Pulmonary artery endothelial cell (primary cell): ENCODE measurements around the gene TANGO2. TPM values are rescaled to one million over a fixed set of nuclear protein-coding genes. Genes with fewer than 3 reads are reported as not detected.

Source experiments
- DNase-seq: peaks from one replicate; pipeline ENCODE4 v3.0.0-alpha.2; 2011; ENCODE audit warnings: low read depth, low spot score
- total RNA-seq: library from RNA; depleted of rRNA; stranded (reverse); fragments of >200 nt; gene quantifications from 2 replicates; pipeline ENCODE4 v1.2.3, GENCODE V29; 2014

Gene TANGO2
- total RNA-seq, 1 donor from 2014 or later = 36.4 TPM

DNA sequence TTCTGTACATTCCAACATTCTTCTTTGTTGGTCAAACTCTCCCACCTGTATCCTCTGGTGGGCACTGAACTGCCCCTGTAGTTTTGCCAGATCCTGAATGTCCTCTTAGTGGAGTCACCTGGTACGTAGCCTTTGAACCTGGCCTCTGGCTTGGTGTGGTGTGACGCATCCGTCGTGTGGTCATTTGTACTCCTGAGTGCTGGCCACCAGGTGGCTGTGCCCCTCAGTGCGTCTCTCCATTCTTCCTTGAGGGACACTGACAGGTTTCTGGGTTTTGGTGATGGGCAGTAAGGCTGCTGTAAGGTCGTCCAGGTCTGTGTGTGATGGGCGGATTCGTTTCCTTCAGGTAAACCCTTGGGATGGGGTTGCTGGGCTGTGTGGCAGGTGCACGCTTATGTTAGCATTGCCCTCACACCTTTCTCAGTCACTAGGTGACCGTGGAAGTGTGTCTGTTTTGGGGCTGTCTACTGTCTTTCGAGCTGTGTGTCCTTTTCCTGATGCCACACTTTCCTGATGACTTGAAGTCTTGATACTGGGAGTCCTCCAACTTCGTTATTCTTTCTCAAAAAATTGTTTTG lies 81.4 kb downstream of the TANGO2 start:
- no peak for DNase-seq

DNA sequence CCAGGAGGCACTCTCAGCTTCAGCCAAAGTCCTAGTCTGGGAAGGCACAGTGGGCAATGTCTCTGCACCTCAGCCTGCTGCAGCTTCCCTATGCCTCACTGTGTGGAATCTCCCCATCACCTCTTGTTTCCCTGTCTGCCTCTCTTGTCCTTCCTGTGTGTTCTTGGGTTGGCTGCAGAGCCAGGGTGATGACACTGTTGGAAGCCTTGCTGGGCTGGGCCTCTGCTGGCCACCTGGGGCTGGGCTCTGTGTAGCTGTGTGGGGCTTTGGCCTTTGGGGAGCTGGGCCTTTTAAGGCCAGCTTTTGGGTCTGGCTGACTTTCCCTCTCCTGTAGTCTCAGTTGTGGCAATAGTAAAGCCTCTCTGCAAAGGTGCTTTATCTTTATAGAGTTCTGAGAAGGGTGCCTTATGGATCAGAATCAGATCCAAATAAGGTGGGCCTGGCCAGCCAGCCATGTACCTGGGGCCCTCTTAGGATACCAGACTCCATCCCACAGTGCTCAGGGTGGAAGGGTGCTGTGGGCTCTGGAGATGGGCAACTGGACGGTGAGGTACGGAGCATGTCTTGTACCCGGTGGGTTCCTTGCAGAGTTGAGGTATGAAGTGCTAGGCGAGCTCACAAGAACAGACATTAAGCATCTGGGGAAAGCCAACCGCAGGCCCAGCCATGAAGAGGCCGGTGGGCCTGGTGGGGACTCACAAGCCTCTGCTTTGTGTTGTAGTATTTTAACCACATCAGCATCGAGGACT lies 84.7 kb downstream of the TANGO2 start:
- DNase-seq = no peak

DNA sequence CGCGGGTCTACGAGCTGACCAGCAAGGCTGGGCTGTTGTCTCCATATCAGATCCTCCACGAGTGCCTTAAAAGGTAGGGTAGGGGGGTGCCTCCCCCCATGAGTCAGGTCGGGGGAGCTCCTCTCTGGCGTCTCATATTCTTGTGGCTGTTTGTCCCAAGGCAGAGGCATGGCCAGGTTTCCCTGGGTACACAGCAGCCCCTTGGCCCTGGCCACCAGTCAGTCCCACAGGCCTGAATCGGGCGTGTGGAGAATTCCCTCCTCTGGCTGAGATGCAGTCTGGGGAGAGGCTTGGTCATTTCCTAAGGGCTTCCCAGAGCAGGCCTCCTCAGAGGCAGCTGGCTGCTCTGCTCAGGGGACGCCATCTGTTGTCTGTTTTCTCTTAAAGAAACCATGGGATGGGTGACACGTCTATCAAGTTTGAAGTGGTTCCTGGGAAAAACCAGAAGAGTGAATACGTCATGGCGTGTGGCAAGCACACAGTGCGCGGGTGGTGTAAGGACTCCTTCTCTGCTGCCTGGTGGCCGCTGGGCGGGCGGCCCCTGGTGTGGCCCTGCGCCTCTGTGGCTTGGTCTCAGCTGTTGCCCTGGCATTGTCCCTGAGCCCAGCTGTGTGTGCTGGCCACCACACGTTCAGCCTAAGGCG lies 85.4 kb downstream of the TANGO2 start:
- no peak for DNase-seq

DNA sequence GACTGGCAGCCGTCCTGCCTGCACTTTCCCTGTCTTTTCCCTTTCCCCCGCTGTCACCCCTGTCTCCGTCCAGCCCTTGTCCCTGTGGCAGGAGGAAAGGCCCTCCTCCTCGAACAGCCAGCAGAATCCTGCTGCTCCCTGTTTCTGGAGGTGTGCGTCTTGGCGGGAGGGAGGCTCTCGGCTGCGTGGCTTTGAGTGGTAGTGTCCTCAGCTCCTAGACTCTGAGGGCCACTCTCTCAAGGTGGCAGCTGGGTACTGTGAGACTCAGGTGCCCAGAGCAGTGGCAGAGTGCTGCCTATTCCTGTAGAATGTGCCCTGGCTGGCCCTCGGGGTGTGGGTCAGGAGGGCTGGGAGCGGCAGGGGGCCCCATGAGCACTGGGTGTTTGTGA lies 85.9 kb downstream of the TANGO2 start:
- no peak for DNase-seq

DNA sequence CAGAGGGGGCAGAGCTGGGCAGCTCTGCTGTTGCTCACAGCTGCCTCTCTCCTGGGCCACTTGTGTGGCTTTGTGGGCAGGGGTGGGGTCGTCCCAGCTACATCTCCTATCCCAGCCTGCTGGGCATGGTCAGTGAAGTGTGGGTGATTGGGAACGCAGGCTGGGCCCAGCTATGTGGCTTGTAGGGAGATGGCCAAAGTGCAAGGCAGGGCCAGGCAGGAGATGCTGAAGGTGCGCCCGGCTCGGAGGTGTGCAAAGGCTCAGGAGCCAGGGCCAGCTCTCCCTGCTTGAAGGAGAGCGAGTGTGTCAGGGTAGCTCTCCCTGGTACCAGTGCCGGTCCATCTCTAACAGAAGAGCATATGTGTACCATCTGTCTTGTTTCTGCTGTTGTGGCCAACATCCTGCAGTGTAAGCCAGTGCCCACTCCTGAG lies 86.6 kb downstream of the TANGO2 start:
- no peak for DNase-seq

DNA sequence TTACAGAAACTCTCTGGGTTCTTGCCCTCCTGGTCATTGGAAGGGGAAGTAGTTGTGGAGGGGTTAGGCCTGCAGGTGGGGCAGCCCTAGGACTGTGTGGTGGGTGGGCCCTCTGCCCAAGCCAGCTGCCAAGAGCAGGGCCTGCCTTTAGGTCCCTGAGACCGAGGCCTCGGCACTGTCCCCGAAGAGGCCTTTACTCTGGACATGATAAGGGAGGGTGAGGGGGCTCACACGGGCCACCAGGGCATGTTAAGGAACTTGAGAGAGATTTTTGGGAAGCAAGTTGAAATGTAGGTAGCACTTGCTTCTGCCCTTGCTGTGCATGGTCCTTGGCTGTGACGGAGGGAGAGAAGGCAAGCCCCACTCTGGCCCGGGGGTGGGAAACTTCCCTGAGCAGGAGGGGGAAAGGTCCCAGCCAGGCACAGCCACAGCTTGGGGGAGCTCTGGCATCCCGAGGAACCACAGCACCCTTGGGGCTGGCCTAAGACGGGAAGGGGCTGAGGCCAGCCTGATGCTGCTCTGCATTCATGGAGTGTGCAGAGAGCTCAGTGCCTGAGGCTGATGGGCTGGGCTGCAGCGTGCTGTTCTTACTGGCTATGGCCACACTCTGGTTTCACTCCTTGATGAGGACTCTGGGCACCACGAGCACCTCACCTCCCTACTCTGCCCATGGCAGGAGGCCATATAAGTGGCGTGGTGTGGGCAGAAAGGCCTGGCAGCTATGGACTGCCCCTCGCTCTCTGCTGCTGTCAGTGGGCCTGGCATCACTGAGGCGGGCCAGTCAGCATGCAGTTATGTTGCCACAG lies 87.2 kb downstream of the TANGO2 start:
- no peak for DNase-seq

DNA sequence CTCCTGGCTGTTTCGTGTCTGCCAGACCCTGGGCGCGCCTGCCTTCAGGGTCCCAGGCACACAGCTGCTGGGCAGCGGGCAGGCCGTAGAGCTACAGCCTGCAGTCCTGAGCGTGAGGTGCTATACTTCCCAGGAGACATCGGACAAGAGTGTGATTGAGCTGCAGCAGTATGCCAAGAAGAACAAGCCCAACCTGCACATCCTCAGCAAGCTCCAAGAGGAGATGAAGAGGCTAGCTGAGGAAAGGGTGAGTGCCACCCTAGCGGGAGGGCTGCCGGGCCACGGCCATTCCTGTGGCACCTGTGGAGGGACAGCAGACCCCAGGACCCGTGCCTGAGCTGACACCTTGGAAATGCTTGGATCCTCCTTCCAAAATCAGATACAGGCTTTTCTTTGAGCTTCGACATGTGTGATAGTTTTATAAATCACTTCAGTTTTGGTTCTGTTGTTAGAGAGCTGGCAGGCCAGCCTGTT lies 87.9 kb downstream of the TANGO2 start:
- DNase-seq = no peak

DNA sequence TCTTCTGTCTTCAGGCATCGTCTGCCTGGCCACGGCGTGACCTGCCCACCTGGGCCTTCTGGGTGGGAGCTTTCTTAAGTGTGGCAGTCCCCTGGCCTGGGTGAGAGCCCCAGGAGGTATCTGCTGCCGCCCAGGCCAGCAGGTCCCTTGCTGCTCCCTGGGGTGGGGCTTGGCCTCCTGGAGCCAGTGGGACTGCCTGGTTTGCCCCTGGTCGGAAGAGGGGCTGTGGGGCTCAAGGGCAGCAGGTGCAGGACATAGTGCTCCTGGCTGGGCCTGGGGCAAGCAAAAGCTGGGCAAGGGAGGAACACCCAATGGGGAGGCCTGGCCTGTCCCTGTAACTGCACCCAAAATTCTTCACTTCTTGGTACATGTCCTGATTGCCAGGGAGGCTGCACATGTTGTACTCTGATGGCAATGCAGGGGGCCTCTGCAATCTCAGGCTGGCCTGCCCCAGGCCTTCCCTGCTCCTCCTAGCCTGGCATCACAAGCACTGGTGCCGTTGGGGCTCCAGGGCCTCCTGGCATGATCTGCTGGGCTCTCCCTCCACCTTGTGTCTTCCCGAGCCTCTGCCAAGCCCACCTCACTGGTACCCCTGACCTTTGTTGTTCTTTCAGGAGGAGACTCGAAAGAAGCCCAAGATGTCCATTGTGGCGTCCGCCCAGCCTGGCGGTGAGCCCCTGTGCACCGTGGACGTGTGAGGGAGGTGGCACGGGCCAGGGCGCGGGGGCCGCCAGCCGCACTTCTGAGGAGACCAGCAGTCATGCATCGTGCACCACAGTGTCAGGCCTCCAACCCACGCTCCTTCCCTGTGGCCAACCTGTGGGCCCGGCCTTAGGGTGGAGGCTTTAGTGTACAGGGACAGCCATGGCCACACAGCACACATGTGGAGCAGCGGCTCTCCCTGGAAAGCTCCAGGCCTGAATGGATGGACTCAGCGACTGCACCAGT lies 88.8 kb downstream of the TANGO2 start:
- no peak for DNase-seq

DNA sequence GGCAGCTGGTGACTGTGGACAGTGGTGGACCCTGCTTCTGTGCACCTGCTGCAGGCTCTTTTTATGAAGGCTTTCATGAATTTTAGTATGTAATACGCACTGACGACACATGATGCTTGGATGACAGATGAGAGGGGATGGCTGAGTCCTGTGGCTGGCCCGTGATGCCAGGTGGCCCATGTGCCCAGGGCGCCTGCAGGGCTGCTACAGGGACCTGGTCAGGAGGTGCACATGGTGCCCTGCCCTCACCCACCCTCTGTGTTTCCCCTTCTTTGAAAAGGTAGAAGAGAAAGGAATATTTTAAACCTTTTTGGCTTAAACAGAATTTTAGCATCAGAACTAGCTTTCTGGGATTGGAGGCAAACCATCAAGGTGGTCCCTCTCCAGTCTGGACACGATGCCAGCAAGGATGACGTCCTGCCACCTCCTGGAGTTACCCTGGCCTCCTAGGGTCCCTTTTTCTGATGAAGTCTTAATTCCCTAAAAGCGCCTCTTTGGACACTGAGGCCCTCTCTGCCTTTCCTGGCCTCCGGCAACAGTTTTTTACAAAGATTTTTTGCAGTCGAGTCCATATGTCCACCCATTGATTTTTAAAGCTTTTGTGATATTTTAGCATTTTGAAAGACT lies 89.6 kb downstream of the TANGO2 start:
- no peak for DNase-seq

DNA sequence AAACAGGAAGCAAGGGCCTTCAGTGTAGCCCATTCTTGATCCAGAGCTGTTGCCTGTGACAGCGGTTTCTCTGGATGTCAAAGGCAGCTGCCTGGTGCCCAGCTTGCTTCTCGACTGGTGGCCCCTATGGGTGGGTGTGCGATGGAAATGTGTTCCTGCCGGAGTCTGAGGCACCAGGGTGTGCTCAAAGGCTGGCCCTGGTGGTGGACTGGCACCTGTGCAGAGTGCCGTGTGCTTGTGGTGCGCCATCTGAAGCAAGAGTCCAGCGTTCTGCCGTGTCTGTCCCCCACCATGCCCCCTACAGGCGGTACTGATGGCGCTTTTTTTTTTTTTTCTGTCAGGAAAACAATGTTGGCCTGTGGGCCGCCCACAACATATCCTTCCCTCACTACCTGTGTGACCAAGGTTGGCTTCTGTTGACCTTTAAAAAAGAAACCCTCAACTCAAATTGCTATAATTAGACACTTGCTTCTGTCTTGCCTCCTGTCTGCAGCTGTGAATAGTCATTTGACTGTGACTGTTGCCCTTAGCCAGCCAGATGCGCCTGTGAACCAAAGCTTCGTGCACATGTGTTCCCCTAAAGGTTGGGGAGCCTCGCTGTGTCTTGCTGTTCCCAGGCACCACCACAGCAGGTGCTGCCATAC lies 90.3 kb downstream of the TANGO2 start:
- DNase-seq = no peak

DNA sequence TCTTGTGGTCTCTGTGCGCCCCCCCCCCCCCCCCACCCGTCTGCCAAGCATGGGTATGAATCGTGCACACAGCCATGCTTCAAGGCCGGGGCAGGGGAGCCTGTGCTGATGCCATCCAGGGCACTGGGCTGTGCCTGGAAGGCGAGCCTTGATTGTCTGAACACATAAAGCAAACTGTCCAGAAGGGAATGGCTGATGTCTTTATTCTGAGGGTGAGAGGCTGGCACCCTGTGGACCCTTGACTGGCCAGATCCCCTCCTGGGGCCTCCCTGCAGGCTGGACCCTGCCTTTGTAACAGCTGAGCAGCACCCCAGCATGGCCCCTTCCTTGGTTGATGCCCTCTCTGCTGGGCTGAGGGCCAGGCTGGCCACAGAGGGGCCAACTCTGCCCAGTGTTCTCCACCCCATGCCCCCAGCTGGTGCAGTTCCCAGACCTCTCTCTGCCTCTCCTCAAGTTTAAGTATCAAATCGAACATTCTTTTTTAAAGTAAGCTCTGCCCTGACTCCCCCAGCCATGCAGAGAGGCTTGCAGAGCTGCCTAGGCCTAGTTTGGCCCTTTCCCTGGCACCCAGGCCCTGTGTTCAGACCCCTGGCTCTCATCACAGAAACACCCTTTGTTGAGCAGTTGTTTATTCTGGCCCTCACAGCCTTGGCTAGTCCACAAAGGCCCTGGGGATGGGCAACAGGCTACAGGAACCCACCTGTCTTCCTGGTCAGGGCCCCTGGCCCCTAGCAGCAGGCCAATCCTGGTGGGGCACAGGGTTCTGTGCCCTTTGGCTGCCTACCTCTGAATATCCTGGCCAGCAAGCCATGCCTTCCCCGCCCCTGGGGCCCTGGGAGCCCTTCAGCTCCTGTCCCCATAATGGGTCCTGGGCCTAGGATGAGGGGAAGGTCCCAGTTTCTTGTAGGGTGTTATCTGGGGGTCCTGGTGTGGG lies 91.0 kb downstream of the TANGO2 start:
- no peak for DNase-seq

DNA sequence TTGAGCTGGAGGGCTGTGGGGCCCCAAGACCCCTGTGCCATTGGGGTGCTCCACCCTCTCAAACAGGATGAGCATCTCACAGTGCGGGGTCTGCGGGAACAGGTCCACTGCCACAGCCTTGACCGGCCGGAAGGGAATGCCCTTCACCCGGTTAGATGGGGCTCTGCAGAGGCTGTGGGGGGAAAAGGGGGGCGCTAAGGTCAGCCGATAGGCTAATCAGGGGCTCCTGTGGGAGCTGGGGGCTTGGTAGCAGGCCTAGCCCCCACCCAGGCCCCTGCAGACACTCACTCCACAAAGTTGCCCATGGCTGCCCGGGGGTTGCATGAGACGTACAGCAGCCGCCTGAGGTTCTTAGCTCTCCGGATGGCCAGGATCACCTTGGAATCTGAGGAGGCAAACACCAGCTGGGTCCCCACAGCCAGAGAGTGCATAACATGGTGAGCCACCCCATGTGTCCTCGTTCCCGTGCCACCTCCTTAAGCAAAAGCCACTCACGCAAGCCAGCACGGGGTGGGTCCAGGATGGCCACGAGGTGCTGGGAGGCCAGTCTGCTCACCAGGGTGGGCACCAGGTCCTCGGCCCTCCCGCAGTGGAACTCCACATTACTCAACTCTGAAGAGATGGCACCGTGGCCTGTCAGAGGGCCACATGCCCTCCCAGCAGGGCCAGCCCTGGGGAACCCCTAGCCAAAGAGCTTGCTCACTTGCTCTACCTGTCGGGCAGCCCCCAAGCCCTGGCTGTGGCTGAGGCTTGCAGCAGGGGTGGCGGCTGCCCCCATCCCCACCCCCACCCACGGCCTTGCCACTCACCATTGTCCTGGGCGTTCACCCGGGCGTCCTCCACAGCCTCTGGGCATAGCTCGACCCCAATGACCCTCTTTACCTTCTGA lies 92.0 kb downstream of the TANGO2 start:
- no peak for DNase-seq

DNA sequence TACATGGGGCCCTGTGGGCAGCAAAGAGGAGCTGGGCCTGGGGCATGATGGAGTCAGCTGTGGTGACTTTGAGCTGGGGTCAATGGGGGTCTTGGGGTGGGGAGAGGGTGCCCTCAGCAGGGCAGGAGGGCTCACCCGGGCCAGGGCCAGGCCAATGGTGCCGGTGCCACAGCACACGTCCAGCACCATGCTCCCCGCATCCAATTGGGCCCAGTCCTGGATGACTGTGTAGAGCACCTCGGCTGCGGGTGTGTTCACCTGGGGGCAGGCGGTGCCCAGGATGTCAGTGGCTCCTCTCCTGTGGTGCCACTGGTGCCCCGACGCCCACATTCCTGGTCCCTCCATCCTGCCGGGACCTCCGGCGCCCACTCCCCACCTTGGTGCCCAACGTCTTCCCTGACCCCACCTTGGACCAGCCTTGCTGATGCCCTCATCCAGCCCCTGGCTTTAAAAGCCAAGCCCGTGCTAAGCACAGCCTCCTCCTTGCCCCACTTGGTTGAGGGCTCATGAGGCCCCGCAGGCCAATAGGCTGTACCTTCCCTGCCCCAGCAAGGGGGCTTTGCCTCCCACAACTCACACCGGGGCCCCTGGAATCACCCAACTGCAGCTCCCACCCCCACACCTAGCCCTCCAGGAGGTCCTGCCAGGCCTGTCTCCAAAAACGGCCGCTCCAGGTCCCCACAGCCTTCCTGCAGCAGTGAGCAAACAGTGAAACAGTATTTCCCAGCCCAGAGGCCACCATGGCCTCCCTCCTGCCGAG lies 92.8 kb downstream of the TANGO2 start:
- DNase-seq = no peak

DNA sequence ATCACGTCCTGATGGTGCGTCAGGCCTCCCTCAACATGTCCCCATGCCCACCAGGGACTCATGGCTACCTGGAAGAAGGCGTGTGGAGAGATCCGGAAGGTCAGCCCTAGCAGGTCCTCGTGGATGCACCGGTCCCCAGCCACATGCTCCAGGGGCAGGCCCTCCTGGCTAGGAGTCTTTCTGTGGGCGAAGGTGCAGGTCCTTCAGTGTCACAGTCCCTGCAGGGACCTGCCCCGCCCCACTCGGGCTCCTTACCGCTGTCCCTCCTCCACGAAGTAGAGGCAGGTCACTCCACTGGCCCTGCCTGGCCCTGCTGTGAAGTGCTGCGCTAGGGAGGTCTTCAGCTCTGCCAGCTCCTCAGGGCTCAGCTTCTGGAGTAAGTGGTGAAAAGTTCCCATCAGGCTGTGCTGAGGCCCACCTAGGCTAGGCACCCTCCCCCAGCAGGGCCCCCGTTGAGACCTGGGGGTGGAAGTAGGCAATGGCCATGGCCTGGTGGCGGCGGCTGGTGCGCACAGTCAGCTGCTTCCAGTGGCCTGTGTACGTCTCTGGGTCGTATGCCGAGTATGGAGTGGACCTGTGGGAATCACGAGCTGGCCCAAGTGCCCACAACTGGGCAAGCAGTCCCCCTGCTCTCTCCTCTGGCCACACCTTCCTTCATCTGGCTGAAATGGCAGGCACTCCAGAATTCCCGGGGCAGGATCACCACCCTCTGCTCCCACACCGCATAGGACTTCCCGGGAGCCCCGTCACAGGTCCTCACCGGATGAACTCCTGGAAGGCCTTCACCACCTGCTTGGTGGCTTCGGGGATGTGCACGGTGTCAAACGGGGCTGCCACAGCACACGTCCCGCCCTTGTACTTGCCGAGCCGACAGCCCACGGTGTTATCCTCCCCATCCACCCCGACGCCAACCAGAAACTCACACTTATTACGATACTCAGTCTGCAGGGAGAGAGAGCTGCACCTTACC lies 93.9 kb downstream of the TANGO2 start:
- DNase-seq = no peak

DNA sequence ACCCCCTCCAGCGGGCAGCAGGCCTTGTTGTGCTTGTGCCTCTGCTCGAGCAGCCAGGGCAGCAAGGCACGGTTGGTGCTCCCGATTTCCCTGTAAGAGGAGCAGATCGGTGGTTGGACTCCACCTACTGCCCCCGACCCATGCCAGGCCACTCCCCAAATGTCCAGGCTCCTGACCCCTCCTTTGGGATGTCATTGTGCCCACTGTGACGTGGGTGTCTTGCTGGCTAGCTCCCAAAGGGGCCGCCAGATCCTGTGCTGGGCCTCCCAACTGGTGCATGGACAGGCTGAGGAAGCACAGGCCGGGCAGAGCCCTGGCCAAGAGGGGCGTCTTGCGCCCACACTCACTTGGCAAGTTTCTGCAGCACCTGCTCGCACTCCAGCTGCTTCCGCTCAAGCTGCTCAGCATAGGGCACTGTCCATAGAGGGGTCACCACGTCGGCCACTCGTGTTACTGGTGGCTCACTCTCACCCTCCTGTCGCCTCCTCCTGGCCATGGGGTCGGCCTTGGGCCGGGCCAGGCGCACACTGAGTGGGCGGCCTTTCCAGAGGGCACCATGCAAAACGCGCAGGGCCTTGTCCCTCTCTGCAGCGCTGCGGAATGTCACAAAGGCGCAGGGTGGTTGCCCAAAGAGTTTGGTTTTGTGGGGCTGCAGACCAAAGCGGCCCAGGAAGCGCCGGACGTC lies 94.9 kb downstream of the TANGO2 start, which contains the start of gene RANBP1:
Gene RANBP1, plus strand, starts transcription at position 414 of the 685 bp plus-strand sequence. Its CDS starts 81 bp downstream, at position 495.
- no peak for DNase-seq
